ENCODE results near the gene GOLT1B. TPM values are rescaled to one million over a fixed set of nuclear protein-coding genes. Genes with fewer than 3 reads are reported as not detected.

The GOLT1B gene
- total RNA-seq, 2 donors from 2014 or later, result 15.5 to 16.9 TPM

DNA sequence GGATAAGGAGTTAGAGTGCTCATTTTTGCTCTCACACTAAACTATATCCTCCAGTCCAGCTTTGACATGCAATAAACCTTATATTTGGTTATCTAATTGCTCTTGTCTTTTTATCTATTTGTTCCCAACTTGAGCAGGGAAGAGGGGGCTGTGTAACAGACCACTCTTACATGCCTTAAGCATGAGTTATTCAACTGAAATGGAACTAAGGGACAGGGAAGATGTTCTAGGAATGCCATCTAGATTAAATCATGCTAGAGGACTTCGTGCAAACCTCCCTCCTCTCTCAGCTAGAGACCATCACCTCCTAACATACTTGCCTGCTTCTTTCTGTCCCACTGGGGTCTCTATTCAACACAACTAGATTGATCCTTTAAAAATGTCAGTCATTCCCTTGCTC lies 45.1 kb downstream of the GOLT1B start:
- H3K9me3 ChIP-seq, result no peaks in the 10 kb centered on the region
- TF ChIP-seq, protein P1, sequence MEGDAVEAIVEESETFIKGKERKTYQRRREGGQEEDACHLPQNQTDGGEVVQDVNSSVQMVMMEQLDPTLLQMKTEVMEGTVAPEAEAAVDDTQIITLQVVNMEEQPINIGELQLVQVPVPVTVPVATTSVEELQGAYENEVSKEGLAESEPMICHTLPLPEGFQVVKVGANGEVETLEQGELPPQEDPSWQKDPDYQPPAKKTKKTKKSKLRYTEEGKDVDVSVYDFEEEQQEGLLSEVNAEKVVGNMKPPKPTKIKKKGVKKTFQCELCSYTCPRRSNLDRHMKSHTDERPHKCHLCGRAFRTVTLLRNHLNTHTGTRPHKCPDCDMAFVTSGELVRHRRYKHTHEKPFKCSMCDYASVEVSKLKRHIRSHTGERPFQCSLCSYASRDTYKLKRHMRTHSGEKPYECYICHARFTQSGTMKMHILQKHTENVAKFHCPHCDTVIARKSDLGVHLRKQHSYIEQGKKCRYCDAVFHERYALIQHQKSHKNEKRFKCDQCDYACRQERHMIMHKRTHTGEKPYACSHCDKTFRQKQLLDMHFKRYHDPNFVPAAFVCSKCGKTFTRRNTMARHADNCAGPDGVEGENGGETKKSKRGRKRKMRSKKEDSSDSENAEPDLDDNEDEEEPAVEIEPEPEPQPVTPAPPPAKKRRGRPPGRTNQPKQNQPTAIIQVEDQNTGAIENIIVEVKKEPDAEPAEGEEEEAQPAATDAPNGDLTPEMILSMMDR (IDR thresholded peaks at IDR 0.05), result no peak
- DNase-seq (ENCODE audit: low spot score), result no peak

DNA sequence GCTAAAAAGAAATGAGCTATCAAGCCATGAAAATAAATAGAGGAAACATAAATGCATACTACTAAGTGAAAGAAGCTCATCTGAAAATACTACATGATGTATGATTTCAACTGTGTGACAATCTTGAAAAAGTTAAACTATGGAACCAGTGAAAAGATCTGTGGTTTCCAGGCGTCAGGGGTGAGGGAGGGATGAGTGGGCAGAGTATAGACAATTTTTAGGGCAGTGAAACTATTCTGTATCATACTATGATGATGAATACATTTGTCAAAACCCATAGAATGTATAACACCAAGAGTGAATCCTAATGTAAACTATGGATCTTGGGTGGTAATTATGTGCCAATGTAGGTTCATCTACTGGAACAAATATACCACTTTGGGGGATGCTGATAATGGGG lies 45.8 kb downstream of the GOLT1B start:
- Histone ChIP-seq H3K4me1 (peaks cover 0 to 12% of the 10 kb centered on the region in 2 donors), H3K9me3 (no peaks in the 10 kb centered on the region), H3K27ac (no peak overlapping the region), H3K36me3 (no peaks in the 10 kb centered on the region), H3K4me3 (no peak overlapping the region), H3K27me3 (no peaks in the 10 kb centered on the region)
- TF ChIP-seq, protein P1 (IDR thresholded peaks at IDR 0.05), result no peak
- no peak for DNase-seq (ENCODE audit: low spot score)

More for the DNA sequence above, 45.1 kb downstream of the GOLT1B start:
- Histone ChIP-seq H3K27ac (no peak overlapping the region), H3K36me3 (no peaks in the 10 kb centered on the region), H3K4me3 (no peak overlapping the region), H3K27me3 (no peaks in the 10 kb centered on the region), H3K4me1 (peaks cover 0 to 5% of the 10 kb centered on the region in 2 donors)

GRCh38 chr12:21551841-21552465 lies 50.4 kb downstream of the GOLT1B start:
- DNase-seq (ENCODE audit: low spot score), result no peak
- Histone ChIP-seq H3K27me3 (no peaks in the 10 kb centered on the region), H3K9me3 (no peaks in the 10 kb centered on the region), H3K4me1 (peaks cover 0 to 13% of the 10 kb centered on the region in 2 donors), H3K27ac (peak overlapping the region; percentile 56 to 76), H3K36me3 (no peaks in the 10 kb centered on the region), H3K4me3 (no peak overlapping the region)
- TF ChIP-seq, protein P1 (IDR thresholded peaks at IDR 0.05), result no peak

DNA sequence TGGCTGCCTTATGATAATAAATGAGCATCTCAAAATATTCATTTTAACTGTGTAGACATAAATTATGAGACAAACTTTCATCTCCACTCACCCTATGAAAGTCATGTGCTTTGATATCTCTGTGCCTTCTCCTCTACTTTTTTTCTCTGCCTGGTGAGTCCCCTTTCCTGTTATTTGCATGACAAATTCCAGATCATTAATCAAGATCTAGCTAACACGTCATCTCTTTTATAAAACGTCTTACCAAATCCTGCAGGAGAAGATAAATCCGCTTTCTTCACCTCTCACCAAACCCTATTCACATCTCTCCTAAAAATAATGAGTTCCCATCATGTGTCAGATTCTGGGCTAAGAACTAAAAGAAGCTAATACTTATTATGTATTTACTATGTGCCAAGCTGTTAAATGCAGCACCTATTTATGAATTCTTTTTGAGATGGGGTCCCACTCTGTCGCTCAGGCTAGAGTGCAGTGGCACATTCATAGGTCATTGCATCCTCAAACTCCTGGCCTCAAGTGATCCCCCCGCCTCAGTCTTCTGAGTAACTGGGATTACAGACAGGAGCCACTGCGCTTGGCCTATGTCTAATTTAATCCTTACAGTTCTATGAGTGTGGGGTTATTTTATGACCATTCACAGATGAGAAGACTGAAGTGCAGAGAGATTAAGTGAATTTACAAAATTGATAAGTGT lies 51.2 kb downstream of the GOLT1B start:
- Histone ChIP-seq H3K4me3 (no peak overlapping the region), H3K4me1 (peaks cover 0 to 13% of the 10 kb centered on the region in 2 donors), H3K9me3 (no peaks in the 10 kb centered on the region), H3K36me3 (no peaks in the 10 kb centered on the region), H3K27me3 (no peaks in the 10 kb centered on the region), H3K27ac (peak overlapping the region; percentile 56 to 76)
- no peak for DNase-seq (ENCODE audit: low spot score)
- TF ChIP-seq, protein P1 (IDR thresholded peaks at IDR 0.05), result no peak

DNA sequence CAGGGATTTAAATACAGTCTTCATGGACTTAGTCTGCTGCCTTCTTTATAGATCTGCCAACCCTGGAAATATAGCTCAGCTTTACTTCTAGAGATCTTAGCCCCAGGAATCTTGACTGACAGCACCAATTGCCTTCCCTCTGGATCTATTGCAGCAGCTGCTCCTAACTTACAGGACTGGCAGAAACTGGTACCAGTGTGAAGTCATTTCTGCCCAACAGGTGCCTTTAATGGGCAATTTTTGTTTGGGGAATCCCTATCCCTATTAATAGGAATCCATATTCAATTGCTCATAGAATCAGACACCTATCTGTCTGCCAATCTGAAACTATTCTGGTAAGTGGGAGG lies 51.7 kb downstream of the GOLT1B start:
- no peaks in the 10 kb centered on the region for H3K27me3 ChIP-seq
- H3K9me3 ChIP-seq, result no peaks in the 10 kb centered on the region
- H3K27ac ChIP-seq, result no peak overlapping the region
- TF ChIP-seq, protein P1 (IDR thresholded peaks at IDR 0.05), result no peak
- no peaks in the 10 kb centered on the region for H3K36me3 ChIP-seq
- no peak overlapping the region for H3K4me3 ChIP-seq
- peaks cover 0 to 13% of the 10 kb centered on the region in 2 donors for H3K4me1 ChIP-seq
- no peak for DNase-seq (ENCODE audit: low spot score)
